Fibroblast of skin of left quadriceps (primary cell): ENCODE data around the gene SELENOM.
"Not testable (repeated sequence)": the region's sequence is repeated elsewhere in the genome, so short reads cannot be mapped to it uniquely, and the experiment has no call there.

Experiments
- DNase-seq, 2 experiments: peaks; one replicate each; pipeline ENCODE4 v3.0.0-alpha.2; 2013; ENCODE audit warnings: low read depth in 2 of 2

SELENOM gene

GRCh38 chr22:31078389-31078788 is 29.0 kb downstream of the SELENOM start:
- DNase-seq = not testable (repeated sequence)

DNA sequence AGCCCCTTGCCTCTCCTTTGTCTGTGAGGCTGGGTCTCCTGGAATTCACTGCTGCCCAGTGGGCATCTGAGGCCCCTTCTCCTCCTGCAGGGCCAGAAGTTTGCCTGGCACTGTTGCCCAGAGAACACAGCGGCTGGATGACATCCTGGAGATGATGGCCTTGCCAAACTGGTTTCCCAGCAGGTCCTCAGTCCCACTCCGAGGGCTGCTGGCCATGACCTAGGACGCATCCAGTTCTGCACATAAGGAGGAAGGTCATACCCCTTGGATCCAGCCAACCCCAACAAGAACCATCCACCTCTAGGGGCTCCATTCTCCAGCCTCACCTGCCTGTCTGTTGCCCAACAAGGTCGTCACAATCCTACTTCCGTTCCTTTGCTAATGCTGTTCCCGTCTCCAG is 29.7 kb downstream of the SELENOM start:
- DNase-seq = no peak

DNA sequence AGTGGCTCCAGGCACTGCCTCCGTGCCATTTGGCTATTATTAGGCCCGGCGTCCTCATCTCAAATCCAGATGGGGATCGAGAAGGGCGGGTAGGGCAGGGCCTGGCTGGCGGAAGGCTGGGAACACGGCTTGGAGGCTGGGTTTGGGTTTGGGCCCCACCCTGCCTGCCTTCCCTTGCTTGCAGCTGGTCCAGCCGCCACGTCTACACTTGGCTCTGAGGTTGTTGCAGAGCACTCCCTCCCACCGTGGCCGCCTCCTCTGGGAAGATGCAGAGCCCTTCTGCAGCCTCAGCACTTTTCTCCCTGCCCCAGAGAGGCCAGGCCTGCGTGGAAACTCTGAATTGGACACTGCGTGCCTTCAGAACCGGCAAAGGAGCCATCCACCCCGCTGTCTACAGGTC is 31.4 kb downstream of the SELENOM start:
- DNase-seq = peak; percentile 35 to 42

- DNase-seq = not testable (repeated sequence)
Measured at GRCh38 chr22:31073545-31074145, 33.7 kb downstream of the SELENOM start.

GRCh38 chr22:31073125-31073524 is 34.2 kb downstream of the SELENOM start:
- not testable (repeated sequence) for DNase-seq

- DNase-seq = not testable (repeated sequence)
Measured at GRCh38 chr22:31069691-31070314, 37.6 kb downstream of the SELENOM start.

DNA sequence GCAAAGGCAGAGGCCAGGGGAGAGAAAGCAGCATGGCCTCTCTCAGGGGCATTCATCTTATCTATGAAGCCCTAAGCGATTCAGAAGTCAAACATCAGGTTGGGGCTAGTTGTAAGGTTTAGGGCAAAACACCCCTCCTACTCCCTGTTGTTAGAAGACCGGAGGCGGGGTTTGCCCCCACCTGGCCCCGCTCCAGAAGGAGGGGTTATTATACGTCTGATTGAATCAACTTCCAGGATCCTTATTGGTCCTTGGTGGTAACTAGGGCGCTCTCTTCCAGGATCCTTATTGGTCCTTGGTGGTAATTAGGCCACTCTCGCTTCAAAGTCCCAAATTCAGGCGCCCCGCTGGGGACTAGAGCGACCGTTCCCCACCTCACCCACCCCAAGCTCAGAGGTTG is 38.4 kb downstream of the SELENOM start:
- no peak for DNase-seq

- no peak for DNase-seq
Measured at GRCh38 chr22:31064369-31064768, 43.0 kb downstream of the SELENOM start.

DNA sequence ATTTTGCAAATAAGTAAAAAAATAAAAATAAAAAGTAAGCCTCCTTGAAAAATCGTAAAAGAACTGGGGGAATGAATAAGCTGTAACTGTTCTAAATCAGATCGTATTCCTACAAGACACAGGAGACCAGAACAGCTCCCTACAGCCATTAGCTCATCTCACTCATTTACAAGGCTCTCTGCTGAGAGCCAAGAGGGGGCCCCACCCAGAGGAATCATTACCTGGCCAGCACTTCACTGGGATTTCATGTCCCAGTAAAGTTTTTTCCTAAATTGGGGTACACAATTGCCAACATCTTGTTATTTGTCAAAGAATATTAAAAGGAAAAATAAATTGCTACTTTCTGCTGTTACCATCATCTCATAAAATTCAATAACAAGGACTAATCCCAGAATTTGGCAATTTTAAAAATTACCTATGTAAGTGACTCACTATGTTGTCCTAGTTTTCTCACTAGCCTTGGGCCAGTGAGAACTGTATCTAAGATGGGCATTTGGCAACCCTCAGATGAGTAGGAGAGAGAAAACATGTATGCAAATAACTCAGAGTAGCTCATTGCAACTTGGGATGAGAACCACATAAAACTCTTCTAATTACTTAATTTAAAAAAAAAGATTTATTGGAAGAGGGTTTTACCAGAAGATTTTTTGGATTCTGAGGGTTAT is 44.7 kb downstream of the SELENOM start:
- DNase-seq = no peak

- DNase-seq = not testable (repeated sequence)
Measured at GRCh38 chr22:31059663-31060062, 47.7 kb downstream of the SELENOM start.

DNA sequence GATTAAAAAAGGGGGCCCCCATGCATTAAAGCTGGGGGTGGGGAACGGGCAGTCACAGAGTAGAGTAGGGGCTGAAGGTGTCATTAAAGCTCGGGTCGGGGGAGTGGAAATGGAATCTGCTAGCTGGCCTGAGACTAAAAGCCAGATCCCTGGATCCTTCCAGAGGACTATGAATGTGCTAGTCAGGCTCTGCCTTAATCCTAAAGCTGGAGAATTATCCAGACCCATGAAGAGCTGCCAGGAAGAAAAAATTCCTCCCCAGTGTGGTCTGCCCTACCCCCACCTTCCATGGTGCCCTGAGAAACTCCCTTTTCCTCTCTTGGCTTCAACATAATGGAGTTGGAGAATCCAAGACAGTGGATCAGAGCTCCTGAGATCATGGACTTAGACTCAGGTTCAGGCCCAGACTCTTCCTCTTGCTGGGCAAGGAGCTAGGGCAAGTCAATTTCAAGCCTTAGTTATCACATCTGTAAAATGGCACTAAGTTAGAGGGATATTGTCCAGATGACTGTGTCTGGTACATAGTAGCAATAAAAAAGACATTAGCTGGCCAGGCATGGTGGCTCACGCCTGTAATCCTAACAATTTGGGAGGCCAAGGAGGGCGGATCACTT is 50.3 kb downstream of the SELENOM start:
- no peak for DNase-seq

GRCh38 chr22:31055635-31056159 is 51.7 kb downstream of the SELENOM start:
- DNase-seq = peak; percentile 93

DNA sequence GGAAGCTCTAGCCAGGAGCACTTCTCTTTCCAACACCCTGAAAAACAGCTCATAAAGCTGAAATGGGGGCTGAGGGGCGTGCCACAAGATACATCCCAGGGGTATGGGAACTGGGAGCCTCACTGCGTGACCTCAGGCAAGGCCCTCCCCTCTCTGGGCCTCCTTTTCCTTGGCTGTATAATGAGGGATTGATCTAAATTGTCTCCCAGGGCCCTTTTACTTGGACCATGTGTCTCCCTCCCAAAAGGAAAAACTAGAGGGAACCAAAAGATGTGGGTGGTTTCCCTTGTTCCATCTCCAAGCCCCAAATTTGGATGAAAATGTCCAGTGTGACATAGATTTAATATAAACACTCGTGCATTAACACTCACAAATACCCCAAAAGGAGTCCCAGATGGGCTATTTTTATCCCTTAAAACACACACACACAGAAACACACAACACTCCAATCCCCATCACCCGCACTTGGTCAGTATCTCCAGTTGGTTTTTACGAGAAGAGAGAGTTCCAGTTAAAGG is 52.2 kb downstream of the SELENOM start:
- DNase-seq = no peak
